ENCODE measurements around the gene SUSD3.

Gene SUSD3

DNA sequence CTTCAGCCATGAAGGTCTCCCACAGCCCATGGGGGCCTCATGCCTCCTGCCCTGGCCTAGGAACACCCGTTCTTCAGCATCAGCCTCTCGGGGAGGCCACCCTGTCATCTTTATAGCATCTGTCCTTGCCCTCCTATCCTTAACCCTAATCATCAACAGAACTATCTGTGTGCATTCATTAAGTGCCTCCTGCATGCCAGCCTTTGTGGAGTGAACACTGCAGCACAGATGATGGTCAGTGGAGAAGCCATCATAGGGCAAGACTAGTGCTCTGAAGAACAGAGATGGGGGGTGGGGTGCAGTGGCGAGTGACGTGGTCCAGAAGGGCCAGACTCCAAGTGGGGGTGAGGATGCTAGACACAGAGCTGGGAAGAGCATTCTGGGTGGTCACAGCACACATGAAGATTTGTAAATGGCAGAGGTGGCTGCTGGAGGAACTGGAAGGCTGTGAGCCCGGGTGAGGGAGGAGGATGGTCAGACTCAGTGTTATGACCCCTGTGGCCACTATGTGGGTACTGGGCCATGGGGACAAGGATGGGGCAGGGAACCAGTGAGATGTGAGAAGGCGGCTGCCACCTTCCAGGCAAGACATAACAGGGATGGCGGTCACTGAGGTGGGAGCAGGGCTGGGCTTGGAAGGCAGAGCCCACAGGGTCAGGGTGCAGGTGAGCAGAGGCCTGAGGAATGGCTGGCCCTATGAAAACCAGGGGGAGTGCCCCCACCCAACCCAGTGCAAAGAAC, 33.9 kb downstream of the SUSD3 start:
- H3K27me3 ChIP-seq (ENCODE audit: control insufficient read depth, insufficient read depth, low read length, poor library complexity, severe bottlenecking): peaks cover 10% of the 10 kb centered on the region
- WGBS, 2 experiments: 85 to 86% methylated on average over 7 of the region's 7 CpGs
- peaks cover under 1% of the 10 kb centered on the region for H3K4me1 ChIP-seq (ENCODE audit: control insufficient read depth, insufficient read depth, low read length)
- no peaks in the 10 kb centered on the region for H3K9me3 ChIP-seq (ENCODE audit: control insufficient read depth, low read length)
- no peaks in the 10 kb centered on the region for H3K36me3 ChIP-seq (ENCODE audit: control insufficient read depth, insufficient read depth, low read length)
- H3K4me3 ChIP-seq (ENCODE audit: insufficient read depth, low read depth, low read length): no peak overlapping the region
- no peak overlapping the region for H3K27ac ChIP-seq (ENCODE audit: insufficient read depth, low read depth, low read length, poor library complexity, severe bottlenecking)

DNA sequence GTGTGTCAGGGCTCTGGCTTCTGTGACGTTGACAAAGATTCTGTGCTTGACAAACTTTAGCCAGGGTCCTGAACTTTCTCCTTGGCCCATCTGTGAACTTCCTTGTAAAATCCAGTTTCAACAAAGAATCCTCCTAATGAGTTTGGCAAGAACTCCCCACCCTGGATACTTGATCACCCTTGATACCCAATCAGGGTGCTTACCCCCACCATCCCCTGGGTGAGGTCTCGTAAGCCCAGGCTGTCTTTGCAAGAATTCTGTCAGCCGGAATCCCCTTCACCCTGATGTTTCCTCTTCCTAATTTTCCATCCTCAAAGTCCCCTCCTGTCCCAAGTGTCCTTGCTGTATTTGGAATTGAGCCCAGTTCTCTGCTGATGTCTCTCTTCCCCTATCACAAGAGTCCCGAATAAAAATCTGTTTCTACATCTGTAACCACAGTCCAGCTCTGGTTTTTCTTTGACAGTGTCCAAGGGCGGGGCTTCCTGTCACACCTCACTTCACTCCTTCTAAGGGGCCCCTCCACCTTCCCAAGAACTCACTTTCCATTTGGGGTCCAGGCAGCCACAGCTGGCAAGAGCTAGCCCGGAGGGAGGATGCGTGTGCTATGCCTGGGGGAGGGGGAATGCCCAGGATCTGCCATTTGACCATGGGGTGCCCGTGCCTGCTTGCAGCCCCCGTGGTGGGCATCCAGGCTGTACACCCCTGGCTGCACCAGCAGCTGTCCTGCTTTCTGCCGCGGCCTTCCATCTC, 34.8 kb downstream of the SUSD3 start:
- Histone ChIP-seq H3K36me3 (ENCODE audit: control insufficient read depth, insufficient read depth, low read length) (no peaks in the 10 kb centered on the region), H3K9me3 (ENCODE audit: control insufficient read depth, low read length) (no peaks in the 10 kb centered on the region), H3K4me1 (ENCODE audit: control insufficient read depth, insufficient read depth, low read length) (peaks cover 6% of the 10 kb centered on the region), H3K27ac (ENCODE audit: insufficient read depth, low read depth, low read length, poor library complexity, severe bottlenecking) (no peak overlapping the region), H3K4me3 (ENCODE audit: insufficient read depth, low read depth, low read length) (no peak overlapping the region), H3K27me3 (ENCODE audit: control insufficient read depth, insufficient read depth, low read length, poor library complexity, severe bottlenecking) (peaks cover 11% of the 10 kb centered on the region)
- WGBS, 2 experiments: 88 to 92% methylated on average over 11 of the region's 11 CpGs

DNA sequence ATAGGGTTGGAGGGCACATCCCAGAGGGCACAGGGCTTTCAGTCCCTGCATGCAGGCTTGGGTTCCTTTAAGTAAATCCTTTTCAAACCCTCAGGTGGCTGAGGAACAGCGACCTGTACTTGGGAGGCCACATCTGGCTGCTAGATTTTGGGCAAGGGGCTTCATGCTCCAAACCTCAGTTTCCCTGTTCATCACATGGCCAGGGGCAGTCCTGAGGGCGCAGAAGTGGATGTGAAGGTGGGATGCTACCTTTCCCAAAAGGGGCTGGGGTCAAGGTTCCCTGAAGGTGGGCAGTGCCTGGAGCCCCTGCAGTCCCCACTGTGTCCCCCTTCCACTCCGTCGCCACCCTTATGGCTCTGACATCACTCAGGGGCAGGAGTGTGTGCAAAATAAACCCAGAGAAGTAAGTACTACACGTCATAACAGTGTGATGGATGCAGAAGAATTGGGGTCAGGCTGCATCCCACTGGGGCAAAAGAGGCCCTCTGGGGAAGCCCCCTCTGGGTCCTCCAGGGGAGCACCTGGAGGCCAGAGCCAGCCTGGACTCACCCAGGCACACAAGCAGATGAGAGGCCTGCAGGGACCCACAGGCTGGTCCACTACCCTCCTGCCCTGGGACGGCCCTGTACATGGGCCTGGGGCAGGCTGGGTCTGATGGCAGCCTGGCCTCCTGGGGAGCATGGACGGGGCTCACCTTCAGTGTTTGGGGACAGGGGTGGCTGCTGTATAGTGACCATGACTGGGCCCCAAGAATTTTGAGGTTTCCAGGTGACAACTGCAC, 35.6 kb downstream of the SUSD3 start:
- no peak overlapping the region for H3K27ac ChIP-seq (ENCODE audit: insufficient read depth, low read depth, low read length, poor library complexity, severe bottlenecking)
- H3K4me1 ChIP-seq (ENCODE audit: control insufficient read depth, insufficient read depth, low read length): peaks cover 6% of the 10 kb centered on the region
- WGBS, 2 experiments: 79% methylated on average over 7 of the region's 7 CpGs
- H3K27me3 ChIP-seq (ENCODE audit: control insufficient read depth, insufficient read depth, low read length, poor library complexity, severe bottlenecking): peaks cover 11% of the 10 kb centered on the region
- H3K9me3 ChIP-seq (ENCODE audit: control insufficient read depth, low read length): no peaks in the 10 kb centered on the region
- H3K36me3 ChIP-seq (ENCODE audit: control insufficient read depth, insufficient read depth, low read length): no peaks in the 10 kb centered on the region
- no peak overlapping the region for H3K4me3 ChIP-seq (ENCODE audit: insufficient read depth, low read depth, low read length)

DNA sequence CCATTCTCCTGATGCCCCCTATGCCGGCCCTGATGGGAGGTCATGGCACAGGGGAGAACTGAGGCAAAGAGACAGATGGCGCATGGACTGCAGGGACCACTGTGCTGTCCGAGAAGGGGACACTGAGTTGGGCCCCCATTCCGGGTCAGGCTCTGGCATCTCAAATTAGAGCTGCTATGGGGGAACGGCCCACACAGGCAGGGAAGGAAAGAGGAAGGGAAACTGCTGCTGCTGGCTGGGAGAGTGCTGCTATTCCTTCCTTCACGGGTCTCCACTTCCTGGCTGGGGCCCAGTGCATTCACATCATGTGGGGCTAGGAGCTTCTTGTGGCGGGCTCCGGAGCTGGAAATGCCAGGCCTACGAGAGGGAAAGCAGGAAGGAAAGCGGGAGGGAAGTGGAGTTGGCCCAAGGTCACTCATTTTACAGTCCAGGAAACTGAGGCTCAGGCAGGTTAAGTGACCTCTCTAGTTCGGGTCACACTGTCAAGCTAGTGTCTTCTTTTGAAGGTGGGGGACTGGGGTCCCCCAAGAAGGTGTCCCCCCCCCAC, 36.2 kb downstream of the SUSD3 start:
- H3K36me3 ChIP-seq (ENCODE audit: control insufficient read depth, insufficient read depth, low read length): no peaks in the 10 kb centered on the region
- peaks cover 11% of the 10 kb centered on the region for H3K27me3 ChIP-seq (ENCODE audit: control insufficient read depth, insufficient read depth, low read length, poor library complexity, severe bottlenecking)
- peaks cover 6% of the 10 kb centered on the region for H3K4me1 ChIP-seq (ENCODE audit: control insufficient read depth, insufficient read depth, low read length)
- no peak overlapping the region for H3K27ac ChIP-seq (ENCODE audit: insufficient read depth, low read depth, low read length, poor library complexity, severe bottlenecking)
- H3K4me3 ChIP-seq (ENCODE audit: insufficient read depth, low read depth, low read length): peak overlapping the region; percentile 43
- 82 to 85% methylated on average over 11 of the region's 11 CpGs for WGBS, 2 experiments
- H3K9me3 ChIP-seq (ENCODE audit: control insufficient read depth, low read length): no peaks in the 10 kb centered on the region

DNA sequence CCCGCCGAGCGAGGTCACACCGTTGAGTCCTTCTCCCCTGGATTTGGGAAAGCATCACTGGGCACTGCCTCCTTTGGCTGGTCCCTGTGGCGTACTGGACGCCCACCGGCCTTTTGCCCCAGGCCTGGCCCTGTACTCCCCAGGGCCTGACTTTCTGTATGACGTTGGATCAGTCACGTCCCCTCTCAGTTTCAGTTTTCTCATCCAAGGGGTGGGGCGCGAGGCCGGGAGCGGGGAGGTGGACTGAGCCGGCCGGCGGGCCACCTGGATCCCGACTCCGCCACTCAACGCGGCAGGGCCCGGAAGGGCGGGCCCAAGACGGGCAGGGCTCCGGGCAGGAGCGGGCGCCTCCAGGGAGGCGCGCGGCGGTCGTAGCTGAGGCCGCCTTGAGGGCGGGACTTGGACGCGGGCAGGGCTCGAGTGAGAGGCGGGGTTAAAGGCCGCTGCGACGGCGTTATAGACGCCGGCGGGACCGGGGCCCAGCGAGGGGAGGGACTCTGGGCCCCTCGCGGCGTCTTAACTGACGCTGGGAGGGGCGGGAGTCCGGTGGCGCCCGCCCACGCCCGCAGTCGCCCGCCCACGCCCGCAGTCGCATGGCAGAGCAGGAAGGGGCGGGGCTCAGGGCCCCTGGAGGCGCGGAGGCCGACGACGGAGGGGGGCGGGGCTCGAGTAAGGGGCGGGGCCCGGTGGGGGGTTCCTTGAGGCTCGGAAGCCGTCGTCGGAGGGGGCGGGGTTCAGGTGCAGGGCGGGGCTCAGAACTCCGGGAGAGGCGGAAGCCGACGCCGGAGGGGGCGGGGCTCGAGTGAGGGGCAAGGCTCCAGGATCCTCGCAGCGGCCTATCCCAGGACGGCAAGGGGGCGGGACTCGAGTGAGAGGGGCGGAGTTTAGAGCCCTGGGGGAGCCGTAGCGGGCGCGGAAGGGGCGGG, 37.0 kb downstream of the SUSD3 start:
- no peaks in the 10 kb centered on the region for H3K36me3 ChIP-seq (ENCODE audit: control insufficient read depth, insufficient read depth, low read length)
- H3K27ac ChIP-seq (ENCODE audit: insufficient read depth, low read depth, low read length, poor library complexity, severe bottlenecking): peak overlapping the region; percentile 84
- no peaks in the 10 kb centered on the region for H3K9me3 ChIP-seq (ENCODE audit: control insufficient read depth, low read length)
- H3K4me3 ChIP-seq (ENCODE audit: insufficient read depth, low read depth, low read length): peak overlapping the region; percentile 81
- peaks cover 11% of the 10 kb centered on the region for H3K27me3 ChIP-seq (ENCODE audit: control insufficient read depth, insufficient read depth, low read length, poor library complexity, severe bottlenecking)
- H3K4me1 ChIP-seq (ENCODE audit: control insufficient read depth, insufficient read depth, low read length): peaks cover 6% of the 10 kb centered on the region
- 6 to 7% methylated on average over 91 to 93 of the region's 95 CpGs for WGBS, 2 experiments

DNA sequence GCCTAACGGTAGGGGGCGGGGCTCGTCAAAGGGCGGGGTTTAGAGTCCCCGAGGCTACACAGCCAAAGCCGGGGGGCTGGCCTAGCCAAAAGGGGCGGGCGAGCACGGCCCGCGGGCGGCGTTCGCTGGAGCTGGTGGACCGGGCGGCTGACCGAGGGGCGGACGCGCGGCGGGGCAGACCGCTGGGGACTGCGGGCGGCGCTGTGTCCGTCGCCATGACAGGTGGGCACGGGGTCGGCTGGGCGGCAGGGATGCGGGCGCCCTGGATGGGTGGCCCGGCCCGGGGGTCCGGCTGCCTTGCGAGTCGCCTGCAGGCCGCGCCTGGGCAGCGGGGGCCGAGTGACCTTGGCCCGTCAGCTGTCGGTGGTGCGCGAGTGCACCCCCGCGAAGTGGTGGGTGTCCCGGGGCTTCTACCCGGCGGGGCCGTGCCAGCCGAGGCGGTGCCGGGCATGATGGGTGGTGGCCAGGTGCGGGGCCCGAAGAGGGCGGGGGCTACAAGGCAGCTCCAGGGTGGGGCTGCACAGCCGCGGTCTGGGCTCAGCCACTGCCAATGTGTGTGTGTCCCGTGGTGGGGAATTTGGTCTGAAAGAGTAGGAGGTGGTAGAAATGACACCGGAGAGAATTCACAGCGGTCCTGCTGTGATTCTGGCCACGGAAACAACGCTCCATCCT, 37.8 kb downstream of the SUSD3 start, which contains the start of gene CARD19:
Gene CARD19 (plus strand): TSS at position 87 of the 672 bp plus-strand sequence. CDS start 129 bp downstream, at position 216.
- 1% methylated on average over 65 of the region's 65 CpGs for WGBS, 2 experiments
- peak within 1 kb of the TSS; percentile 81 for H3K4me3 ChIP-seq (ENCODE audit: insufficient read depth, low read depth, low read length)
- peaks cover 6% of the 10 kb centered on the region for H3K4me1 ChIP-seq (ENCODE audit: control insufficient read depth, insufficient read depth, low read length)
- H3K36me3 ChIP-seq (ENCODE audit: control insufficient read depth, insufficient read depth, low read length): no peaks in the 10 kb centered on the region
- peak within 1 kb of the TSS; percentile 84 for H3K27ac ChIP-seq (ENCODE audit: insufficient read depth, low read depth, low read length, poor library complexity, severe bottlenecking)
- H3K27me3 ChIP-seq (ENCODE audit: control insufficient read depth, insufficient read depth, low read length, poor library complexity, severe bottlenecking): peaks cover 11% of the 10 kb centered on the region
- H3K9me3 ChIP-seq (ENCODE audit: control insufficient read depth, low read length): no peaks in the 10 kb centered on the region

DNA sequence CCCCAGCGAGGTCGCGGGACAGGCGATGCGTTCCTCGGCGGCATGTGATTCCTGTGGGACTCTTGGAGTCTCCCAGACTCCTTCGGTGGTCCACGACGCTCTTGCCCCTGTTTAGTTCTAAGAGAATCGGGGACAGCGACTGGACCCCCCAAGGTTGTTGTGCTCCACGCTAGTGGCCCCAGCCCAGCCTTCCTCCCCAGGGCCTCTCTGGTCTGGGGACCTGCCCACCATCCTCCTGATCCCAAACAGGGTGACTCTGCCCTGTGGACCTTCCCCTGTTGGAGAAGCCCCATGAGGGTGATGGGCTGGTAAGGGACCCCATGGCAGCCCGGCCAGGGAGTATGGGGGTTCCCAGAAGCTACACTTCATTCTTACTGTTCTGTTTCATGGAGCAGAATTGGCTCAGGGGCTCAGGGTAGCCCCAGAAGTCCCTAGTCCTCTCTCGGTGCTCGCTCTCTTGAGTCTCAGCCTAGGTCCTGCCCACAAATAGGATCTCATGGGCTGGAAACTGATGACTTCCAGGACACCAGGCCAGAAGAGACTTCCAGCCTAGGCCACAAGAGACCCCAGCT, 38.4 kb downstream of the SUSD3 start:
- WGBS, 2 experiments: 41 to 43% methylated on average over 16 of the region's 16 CpGs
- Histone ChIP-seq H3K9me3 (ENCODE audit: control insufficient read depth, low read length) (no peaks in the 10 kb centered on the region), H3K27me3 (ENCODE audit: control insufficient read depth, insufficient read depth, low read length, poor library complexity, severe bottlenecking) (peaks cover 11% of the 10 kb centered on the region), H3K36me3 (ENCODE audit: control insufficient read depth, insufficient read depth, low read length) (no peaks in the 10 kb centered on the region), H3K4me3 (ENCODE audit: insufficient read depth, low read depth, low read length) (peak overlapping the region; percentile 81), H3K27ac (ENCODE audit: insufficient read depth, low read depth, low read length, poor library complexity, severe bottlenecking) (no peak overlapping the region), H3K4me1 (ENCODE audit: control insufficient read depth, insufficient read depth, low read length) (peaks cover 6% of the 10 kb centered on the region)

DNA sequence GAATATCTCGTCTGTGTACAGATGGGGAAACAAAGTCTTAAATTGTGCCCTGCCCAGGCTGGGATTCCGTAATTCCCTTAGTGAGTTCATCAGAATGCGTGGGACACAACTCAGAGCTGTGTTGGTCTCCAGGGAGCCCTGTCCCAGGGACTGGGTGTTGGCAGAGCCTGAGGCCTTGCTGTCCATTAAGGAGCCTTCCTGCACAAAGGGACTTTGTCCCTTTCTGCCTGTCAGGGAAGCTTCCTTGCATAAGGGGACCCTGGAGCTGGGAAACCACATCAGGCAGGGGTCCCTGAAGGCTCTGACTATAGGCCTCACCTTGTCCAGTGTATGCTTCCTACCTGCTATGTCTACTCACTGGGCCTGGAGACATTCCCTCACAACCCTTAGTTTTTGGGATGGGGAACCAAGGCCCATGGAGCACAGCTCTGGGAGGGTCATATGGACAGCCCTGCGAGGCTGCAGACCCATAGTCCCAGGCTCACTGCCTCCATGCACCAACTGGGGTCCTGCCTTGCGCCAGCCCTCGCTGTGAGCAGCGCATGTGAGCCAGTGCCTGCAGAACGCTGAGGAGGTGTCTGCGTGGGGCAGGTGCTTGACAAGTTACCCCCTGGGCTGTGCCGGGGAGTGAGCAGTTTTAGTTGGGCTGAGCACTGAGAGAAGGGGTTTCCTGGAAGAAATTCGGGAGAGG, 39.2 kb downstream of the SUSD3 start:
- H3K27ac ChIP-seq (ENCODE audit: insufficient read depth, low read depth, low read length, poor library complexity, severe bottlenecking): no peak overlapping the region

More for the DNA sequence above, 39.2 kb downstream of the SUSD3 start:
- Histone ChIP-seq H3K27me3 (ENCODE audit: control insufficient read depth, insufficient read depth, low read length, poor library complexity, severe bottlenecking) (peaks cover 11% of the 10 kb centered on the region), H3K4me1 (ENCODE audit: control insufficient read depth, insufficient read depth, low read length) (peaks cover 6% of the 10 kb centered on the region), H3K9me3 (ENCODE audit: control insufficient read depth, low read length) (no peaks in the 10 kb centered on the region), H3K4me3 (ENCODE audit: insufficient read depth, low read depth, low read length) (no peak overlapping the region), H3K36me3 (ENCODE audit: control insufficient read depth, insufficient read depth, low read length) (no peaks in the 10 kb centered on the region)
- WGBS, 2 experiments: 85 to 86% methylated on average over 11 of the region's 11 CpGs

All from ectodermal cell (in vitro differentiated cells).